Stimulated activated CD8-positive, alpha-beta memory T cell treated with anti-CD3 and anti-CD28 coated beads, Interleukin-15, amount 100 ng/mL, for 24 hours (primary cell): ENCODE measurements around the gene CALHM3.

Experiments used
- DNase-seq: peaks from one replicate; pipeline ENCODE4 v3.0.0-alpha.2; 2020; ENCODE audit warnings: low read depth

CALHM3 gene

DNA sequence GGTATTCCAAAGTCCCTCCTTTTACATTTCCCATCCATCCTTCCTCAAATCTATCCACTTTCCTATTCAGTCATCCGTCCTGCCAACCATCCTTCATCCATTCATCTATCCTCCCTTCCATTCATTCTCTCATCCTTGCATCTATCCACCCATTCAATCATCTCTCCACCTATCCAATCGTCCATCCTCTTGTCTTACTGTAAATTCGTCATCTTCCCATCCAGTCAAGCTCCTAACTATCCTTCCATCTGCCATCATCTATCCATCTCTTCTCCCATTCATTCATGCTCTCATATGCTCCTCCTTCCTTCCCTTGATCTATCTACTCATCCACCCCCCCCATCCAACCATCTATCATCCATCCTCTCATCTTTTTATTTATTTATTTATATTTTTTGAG is 5.0 kb downstream of the CALHM3 start:
- no peak for DNase-seq

DNA sequence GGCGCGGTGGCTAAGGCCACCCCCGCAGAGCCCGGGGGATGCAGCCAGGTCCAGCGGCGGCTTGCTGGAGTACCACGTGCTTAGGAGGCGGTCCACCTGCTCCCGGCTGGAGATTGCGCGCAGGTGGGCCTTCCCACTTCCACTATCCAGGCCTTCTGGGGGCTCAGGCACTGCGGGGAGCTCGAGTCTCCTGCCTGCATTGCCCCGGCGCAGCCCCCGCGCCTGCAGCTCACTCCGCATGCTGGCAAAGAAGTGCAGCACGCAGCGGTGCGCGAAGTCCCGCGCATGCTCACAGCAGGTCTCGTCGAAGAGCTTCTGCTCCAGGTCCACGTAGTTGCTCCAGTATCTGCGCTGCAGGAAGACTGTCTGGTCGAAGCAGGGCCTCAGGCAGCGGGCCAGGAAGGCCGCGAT is 5.8 kb downstream of the CALHM3 start:
- no peak for DNase-seq

GRCh38 chr10:103472005-103472404 is 7.0 kb downstream of the CALHM3 start:
- DNase-seq, result no peak

DNA sequence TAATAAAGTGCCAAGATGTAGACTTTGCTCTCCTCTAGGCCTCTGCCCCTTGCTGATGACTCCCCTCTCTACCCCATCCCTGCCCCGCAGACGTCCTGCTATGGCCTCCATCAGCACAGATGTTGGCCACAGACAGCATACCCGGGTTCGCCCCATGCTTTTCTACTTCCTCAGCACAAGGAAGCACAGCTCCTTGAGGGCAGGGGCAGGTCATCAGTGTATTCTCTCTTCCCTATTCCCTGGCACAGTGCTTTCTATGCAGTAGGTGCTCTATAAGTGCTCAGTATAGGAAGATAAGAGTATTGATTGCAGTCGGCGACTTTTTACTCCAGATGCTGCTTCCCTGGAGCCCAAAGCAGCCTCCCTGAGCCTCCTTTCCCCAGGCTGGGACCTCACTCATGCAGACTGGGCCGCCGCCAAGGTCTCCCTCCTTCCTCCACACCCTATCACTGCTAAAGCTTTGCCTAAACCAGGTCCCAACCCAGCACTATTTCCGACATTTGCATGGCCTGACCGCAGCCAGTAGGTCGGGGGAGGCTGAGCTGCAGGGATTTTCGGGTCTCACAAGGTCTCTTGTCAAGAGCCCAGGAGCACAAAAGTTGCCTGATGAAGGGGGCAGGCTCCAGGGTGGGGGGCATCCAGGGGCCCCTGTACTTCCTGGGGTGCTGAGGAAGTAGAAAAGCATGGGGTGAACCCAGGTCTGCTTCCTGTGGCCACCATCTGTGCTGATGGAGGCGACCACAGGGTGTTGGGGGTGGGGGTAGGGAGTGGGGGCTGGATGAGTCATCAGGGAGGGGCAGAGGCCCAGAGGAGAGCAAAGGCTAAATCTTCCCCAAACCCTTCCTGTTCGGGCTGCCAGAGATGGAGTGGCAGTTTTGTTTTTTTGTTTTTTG is 8.0 kb downstream of the CALHM3 start:
- DNase-seq, result no peak

- DNase-seq, result no peak
These were observed 9.8 kb downstream of the CALHM3 start for GRCh38 chr10:103469201-103469600.

GRCh38 chr10:103467406-103467805 is 11.6 kb downstream of the CALHM3 start:
- no peak for DNase-seq

DNA sequence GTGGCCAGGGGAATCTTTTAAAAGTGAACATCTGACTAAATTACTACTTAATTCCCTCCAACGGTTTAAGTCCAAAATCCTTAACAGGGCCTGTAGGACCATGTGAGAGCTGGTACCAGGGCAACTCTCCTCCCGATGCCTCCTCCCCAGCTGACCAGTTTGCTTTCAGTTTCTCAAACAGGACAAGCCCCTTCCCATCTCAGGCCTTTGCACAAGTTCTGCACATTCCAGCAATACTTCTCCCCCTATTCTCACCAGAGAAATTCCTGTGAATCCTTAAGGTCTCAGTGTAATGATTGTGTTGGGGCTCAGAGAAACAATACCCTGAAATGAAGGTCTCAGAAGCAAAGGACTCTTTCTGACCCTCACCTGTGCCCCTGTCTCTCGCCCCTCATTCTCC is 12.3 kb downstream of the CALHM3 start:
- DNase-seq, result no peak

DNA sequence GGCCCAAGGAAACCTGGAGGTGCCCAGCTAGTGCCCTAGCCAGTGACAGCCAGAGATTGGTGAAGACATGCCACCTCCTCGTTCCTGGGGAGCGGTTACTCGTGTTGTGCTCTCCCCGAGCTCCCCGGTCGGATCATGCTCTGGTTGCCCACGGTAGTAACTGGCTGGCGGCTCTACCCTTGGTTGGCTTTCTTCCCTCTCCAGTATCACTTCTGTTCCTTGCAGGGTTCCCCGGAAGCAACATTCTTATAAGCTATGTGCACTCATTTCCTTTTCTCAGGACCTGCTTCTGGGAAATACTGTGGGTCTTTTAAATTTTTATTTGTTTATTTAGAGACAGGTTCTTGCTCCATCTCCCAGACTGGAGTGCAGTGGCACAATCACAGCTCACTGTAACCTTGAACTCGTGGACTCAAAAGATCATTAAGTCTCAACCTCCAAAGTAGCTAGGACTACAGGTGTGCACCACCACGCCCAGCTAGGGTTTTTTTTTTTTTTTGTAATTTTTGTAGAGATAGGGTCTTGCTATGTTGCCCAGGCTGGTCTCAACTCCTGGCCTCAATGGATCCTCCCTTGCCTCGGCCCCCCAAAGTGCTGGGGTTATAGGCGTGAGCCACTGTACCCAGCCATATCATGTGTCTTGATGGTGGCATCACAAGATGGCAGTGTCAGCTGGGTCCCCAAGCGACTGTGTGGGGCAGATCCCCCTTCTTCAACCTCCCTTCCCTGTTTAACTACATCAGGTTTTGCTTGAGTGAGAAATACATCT is 13.4 kb downstream of the CALHM3 start:
- DNase-seq, result no peak

- DNase-seq, result no peak
These were observed 15.5 kb downstream of the CALHM3 start for GRCh38 chr10:103463499-103463898.

DNA sequence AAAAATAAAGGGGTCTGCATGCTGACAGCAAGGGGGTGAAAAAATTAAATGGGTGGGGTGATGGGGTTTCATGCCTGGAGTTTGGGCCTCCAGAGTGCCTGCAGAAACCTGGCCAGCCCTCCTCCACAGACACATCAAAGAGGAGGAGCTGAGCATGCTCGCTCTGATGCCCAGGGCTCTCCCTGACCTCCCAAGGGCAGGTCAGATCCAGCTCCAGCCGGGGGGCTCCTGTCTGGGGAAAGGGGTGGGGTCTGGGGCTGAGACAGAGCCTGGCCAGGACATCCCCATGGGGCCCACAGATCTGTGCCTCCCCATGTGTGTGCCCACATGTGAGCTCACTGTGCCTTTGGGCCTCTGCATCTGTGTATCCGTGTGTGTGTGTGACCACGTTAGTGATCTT is 19.4 kb downstream of the CALHM3 start:
- DNase-seq, result no peak

- DNase-seq, result no peak
These were observed 20.3 kb downstream of the CALHM3 start, which contains the start of gene CALHM1 for GRCh38 chr10:103458720-103459119. CALHM1 (minus strand) TSS chr10:103458900; CDS start chr10:103458751, 149 bp downstream.

GRCh38 chr10:103457896-103458583 is 21.0 kb downstream of the CALHM3 start:
- no peak for DNase-seq

- no peak for DNase-seq
These were observed 21.8 kb downstream of the CALHM3 start for GRCh38 chr10:103457176-103457712.

DNA sequence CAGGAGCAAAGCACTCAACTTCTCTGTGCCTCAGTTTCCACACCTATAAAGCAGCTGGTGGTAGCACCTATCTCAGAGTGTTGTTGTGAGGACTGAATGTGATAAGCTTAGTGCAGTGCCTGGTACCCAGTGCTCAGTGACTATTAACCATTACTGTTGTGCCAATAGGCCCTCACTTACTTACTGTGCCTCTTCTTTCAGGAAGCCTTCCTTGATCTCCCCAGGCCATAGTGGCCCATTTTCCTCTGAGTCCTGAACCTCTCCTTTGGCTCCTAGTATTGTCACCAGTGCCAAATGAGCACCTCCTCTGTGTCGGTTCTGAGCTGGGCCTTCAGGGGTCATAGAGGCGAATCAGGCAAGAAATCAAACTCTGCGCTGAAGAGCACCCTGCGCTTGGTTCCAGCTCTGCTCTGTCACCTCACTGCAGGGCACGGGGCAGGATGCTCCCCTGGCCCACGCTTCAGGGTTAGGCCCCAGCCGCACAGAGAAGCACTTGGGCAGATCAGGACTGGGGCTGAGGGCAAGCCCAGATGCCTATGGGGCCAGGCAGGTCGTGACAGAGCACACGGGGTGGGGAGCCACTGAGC is 22.9 kb downstream of the CALHM3 start:
- DNase-seq, result no peak

GRCh38 chr10:103455235-103455634 is 23.8 kb downstream of the CALHM3 start:
- no peak for DNase-seq

DNA sequence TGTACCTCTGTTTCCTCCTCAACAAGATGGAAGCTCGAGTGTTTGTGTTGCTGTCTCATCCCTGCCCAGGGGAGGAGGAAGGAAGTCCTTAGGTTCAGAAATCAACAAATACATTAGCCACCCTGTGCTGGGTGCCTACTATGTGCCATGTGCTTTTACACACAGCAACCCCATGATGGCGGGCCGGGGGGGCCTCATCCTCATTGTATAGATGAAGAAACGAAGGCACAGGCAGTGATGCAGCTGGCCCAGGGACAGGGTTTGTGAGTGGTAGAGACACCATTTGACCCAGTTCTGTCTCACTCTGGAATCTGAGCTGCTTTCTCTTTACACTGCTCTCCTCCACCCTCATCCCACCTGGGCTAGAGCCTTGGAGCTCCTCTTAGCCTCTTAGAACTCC is 25.0 kb downstream of the CALHM3 start:
- no peak for DNase-seq

DNA sequence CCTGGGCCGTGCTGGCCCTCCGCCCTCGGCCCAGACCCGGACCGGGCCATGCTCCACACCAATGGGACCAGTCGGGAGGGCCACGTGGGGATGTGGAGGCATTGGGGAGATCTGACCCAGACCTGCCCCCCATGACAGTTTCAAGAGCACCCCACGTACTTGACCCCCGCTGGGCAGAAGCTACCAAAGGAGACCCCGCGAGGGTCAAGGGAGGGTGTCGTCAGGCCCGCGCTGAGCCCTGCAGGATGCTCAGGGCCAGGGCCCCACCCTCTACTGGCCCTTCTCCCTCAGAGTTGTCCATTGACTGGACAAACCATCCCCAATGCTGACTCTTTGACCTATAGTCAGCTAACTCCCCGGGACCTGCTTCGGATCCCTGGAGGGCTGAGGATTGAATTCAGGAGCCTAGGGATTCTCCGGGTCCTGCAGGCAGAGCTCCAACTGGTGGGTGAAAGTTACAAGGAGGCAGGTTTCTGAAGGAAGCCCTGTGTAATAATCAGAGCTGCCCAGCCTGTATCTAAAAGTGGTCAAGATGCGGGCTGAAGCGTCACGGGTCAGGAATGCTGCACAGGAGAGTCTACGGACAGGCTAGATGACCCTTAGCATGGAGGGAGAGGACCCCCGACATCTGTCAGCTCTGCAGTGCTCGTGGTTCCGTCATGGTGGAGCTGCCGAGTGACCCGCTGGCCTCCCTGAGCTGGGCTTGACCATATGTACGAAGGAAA is 26.4 kb downstream of the CALHM3 start:
- DNase-seq, result no peak

- peak; percentile 20 for DNase-seq
These were observed 27.1 kb downstream of the CALHM3 start, which contains the start of gene CALHM2 for GRCh38 chr10:103451831-103452505. CALHM2 (minus strand) TSS chr10:103452370; CDS start chr10:103449941, 2,429 bp downstream.

DNA sequence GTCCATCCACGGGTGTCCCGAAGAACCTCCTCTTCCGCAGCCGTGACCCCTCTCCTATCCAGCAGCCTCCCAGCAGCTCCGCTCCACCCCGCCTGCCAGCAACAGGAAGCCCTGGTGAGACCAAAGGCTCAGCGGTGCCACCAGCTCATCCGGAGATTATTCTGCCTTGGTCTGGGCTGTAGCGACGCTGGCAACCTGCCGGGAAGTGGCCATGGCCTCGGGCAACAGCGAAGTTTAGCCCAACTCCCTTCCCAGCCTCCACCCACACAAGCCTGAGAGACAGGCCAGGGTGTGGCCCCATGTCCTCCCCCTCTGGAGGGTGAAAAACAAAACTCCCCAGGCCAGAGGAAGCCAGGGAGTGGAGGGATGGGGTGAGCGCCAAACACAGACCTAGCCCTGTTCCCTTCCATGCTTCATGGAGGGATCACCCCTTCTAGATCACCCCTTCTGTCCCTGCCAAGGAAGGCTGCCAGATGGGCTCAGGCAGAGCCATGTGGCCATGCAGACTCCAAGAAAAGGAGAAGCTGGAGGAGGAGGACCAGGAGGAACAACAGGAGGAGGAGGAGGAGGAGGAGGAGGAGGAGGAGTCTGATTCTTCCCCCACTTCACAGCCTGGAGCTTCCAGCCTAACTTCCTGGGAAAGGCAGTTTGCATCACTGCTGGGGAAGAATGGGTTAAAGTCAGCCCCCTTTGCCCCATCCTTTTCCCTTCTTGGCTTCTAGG is 27.8 kb downstream of the CALHM3 start:
- no peak for DNase-seq

DNA sequence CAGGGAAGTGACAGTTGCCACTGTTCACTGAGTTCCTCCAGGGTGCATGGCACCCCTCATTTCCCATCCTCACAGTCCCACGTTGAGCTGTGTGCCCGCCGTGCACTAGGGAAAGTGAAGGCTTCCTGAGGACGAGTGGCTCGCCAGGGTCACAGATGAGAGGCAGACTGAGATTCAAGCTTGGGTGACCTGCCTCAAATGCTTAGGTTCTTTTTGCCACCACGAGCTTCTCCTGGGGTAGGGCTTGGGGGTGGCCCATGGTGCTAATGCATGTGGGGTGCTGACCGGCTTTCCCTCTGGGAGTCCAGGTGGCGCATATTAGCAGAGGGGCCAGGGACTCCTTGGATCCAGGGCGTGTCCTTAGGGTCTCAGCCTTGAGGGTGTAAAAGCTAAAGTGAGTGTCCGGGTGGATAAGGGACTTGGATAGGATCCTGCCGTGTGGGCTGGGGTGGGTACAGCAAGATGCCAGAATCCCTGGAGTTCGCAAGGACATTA is 28.8 kb downstream of the CALHM3 start:
- DNase-seq, result no peak
